ENCODE measurements around the gene CXCR6.

The CXCR6 gene

DNA sequence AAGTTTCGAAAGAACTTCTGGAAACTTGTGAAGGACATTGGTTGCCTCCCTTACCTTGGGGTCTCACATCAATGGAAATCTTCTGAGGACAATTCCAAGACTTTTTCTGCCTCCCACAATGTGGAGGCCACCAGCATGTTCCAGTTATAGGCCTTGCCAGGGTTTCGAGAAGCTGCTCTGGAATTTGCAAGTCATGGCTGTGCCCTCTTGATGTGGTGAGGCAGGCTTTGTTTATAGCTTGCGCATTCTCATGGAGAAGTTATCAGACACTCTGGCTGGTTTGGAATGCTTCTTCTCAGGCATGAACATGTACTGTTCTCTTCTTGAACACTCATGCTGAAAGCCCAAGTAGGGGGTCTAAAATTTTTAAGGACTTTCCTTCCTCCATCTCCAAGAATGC lies 4.1 kb downstream of the CXCR6 start:
- TF ChIP-seq, protein P1, sequence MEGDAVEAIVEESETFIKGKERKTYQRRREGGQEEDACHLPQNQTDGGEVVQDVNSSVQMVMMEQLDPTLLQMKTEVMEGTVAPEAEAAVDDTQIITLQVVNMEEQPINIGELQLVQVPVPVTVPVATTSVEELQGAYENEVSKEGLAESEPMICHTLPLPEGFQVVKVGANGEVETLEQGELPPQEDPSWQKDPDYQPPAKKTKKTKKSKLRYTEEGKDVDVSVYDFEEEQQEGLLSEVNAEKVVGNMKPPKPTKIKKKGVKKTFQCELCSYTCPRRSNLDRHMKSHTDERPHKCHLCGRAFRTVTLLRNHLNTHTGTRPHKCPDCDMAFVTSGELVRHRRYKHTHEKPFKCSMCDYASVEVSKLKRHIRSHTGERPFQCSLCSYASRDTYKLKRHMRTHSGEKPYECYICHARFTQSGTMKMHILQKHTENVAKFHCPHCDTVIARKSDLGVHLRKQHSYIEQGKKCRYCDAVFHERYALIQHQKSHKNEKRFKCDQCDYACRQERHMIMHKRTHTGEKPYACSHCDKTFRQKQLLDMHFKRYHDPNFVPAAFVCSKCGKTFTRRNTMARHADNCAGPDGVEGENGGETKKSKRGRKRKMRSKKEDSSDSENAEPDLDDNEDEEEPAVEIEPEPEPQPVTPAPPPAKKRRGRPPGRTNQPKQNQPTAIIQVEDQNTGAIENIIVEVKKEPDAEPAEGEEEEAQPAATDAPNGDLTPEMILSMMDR (IDR thresholded peaks at IDR 0.05; ENCODE audit: low read depth, low read length, missing control alignments) = no peak
- H3K4me3 ChIP-seq (ENCODE audit: low read depth, low read length) = no peak overlapping the region
- no peak for DNase-seq (ENCODE audit: low read depth)

- H3K4me3 ChIP-seq (ENCODE audit: low read depth, low read length) = no peak overlapping the region
- no peak for DNase-seq (ENCODE audit: low read depth)
- TF ChIP-seq, protein P1 (IDR thresholded peaks at IDR 0.05; ENCODE audit: low read depth, low read length, missing control alignments) = no peak
Observed at GRCh38 chr3:45948311-45948781, 5.1 kb downstream of the CXCR6 start.

- H3K4me3 ChIP-seq (ENCODE audit: low read depth, low read length) = no peak overlapping the region
- TF ChIP-seq, protein P1 (IDR thresholded peaks at IDR 0.05; ENCODE audit: low read depth, low read length, missing control alignments) = no peak
- DNase-seq (ENCODE audit: low read depth) = no peak
Observed at GRCh38 chr3:45948881-45949280, 5.6 kb downstream of the CXCR6 start.

DNA sequence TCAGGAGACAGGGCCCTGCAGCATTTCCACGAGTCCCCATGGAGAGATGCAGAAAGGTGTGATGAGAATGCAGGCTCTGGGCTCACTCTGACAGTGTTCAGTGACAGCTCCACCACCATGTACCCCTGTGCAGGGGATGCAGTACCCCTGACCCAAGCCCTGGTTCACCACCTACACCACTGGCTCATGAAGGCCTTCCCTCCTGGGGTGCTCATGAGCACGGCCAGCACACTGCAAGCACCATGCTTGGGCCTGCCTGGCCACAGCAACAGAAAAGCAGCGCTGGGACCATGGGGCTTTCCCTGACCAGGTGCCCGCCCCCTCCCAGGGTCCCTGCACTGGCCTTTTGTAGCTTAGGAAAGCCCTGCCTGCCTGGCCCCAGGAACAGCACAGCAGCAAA lies 6.2 kb downstream of the CXCR6 start:
- no peak for DNase-seq (ENCODE audit: low read depth)
- H3K4me3 ChIP-seq (ENCODE audit: low read depth, low read length) = no peak overlapping the region
- TF ChIP-seq, protein P1 (IDR thresholded peaks at IDR 0.05; ENCODE audit: low read depth, low read length, missing control alignments) = no peak

- H3K4me3 ChIP-seq (ENCODE audit: low read depth, low read length) = no peak overlapping the region
- DNase-seq (ENCODE audit: low read depth) = no peak
- TF ChIP-seq, protein P1 (IDR thresholded peaks at IDR 0.05; ENCODE audit: low read depth, low read length, missing control alignments) = no peak
Observed at GRCh38 chr3:45950131-45950530, 6.9 kb downstream of the CXCR6 start.

DNA sequence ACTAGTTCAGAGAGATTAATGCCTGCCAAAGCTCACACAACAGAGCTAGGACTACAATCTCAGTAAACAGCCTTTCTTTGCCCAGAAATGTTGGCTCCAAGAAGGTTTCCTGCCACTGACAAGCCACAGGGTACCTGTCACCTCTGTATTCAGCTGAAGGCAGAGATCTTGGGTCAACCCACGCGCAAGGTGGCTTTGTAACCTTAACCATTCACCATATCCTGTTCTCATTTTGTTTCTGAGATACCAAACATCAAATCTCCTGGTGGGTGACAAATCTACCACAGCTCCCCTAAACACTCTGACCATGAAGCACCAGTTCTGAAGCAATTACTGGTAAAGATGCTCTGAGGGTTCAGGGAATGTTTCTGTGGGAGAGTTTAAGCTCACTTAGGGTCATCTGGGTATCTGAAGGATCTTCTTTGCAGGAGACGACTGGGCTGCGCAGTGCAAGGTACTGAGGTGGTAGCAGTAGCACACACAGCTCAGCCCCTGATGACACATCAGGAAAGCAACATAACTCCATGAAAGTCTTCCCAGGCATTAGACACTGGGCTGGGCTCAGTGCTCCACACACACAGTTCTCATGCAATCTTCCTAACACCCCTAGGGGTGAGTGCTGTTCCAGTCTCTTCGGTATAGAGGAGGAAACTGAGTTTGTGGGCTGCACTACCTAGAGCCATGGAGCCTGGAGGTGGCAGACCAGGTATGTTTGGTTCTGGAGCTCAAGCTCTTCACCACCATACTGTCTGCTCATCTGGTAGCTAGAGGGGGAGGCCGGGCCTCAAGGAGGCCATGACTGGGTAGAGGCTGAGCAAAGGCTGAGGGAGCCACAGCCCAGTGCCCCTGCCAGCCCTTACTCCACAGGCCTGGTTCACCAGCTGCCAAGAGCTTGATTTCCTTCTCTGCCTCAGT lies 7.7 kb downstream of the CXCR6 start:
- TF ChIP-seq, protein P1 (IDR thresholded peaks at IDR 0.05; ENCODE audit: low read depth, low read length, missing control alignments) = no peak
- no peak overlapping the region for H3K4me3 ChIP-seq (ENCODE audit: low read depth, low read length)
- no peak for DNase-seq (ENCODE audit: low read depth)

Data from GM12864 (cell line).